AG09319 (cell line): ENCODE measurements around the gene BMF.

ENCODE experiments used
- DNase-seq: peaks from one replicate; pipeline ENCODE4 v3.0.0-alpha.2; 2010; ENCODE audit warnings: low read depth; ENCODE audit errors: extremely low read depth
- TF ChIP-seq, protein P1 (sequence below): IDR thresholded peaks from 2 replicates; pipeline ENCODE4 v1.5.1; 2011; ENCODE audit warnings: low read depth, mild to moderate bottlenecking, inconsistent platforms, low read length, moderate library complexity

BMF gene

GRCh38 chr15:40040293-40040635 is 68.4 kb downstream of the BMF start:
- no peak for DNase-seq
- TF ChIP-seq, protein P1, sequence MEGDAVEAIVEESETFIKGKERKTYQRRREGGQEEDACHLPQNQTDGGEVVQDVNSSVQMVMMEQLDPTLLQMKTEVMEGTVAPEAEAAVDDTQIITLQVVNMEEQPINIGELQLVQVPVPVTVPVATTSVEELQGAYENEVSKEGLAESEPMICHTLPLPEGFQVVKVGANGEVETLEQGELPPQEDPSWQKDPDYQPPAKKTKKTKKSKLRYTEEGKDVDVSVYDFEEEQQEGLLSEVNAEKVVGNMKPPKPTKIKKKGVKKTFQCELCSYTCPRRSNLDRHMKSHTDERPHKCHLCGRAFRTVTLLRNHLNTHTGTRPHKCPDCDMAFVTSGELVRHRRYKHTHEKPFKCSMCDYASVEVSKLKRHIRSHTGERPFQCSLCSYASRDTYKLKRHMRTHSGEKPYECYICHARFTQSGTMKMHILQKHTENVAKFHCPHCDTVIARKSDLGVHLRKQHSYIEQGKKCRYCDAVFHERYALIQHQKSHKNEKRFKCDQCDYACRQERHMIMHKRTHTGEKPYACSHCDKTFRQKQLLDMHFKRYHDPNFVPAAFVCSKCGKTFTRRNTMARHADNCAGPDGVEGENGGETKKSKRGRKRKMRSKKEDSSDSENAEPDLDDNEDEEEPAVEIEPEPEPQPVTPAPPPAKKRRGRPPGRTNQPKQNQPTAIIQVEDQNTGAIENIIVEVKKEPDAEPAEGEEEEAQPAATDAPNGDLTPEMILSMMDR, result no peak

GRCh38 chr15:40038638-40039543 is 69.8 kb downstream of the BMF start, which contains the start of gene SRP14:
Gene SRP14 (minus strand): TSS chr15:40039181. CDS start chr15:40039116, 65 bp downstream.
- peak; percentile 79 for DNase-seq
- TF ChIP-seq, protein P1, result no peak

DNA sequence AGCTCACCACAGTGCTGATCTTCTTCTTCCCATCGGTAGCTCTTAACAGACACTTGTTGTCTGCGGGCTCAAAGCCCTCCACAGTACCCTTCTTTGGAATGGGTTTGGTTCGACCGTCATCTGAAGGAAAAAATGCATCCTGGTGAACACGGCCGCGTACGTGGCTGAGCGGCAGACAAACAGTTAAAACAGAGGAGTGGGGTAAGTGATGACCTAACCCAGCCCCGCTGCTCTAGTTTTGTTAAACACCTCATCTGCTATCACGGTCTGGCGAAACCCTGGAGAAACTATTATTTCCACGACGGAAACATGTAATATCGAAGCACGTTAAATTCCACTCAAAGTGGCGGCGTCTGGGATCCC is 70.4 kb downstream of the BMF start:
- TF ChIP-seq, protein P1, result no peak
- no peak for DNase-seq
